22Rv1 (cell line): ENCODE data around the gene CARD11.

Experiments used
- ZFX ChIP-seq: fragments of 450-650 bp; IDR thresholded peaks from 2 replicates; pipeline ENCODE4 v1.6.1; 2017; ENCODE audit warnings: antibody characterized with exemption, borderline replicate concordance
- TF ChIP-seq, protein P1 (sequence below): fragments of 450-650 bp; IDR thresholded peaks from 2 replicates; pipeline ENCODE4 v1.5.1; 2017; ENCODE audit warnings: mild to moderate bottlenecking

DNA sequence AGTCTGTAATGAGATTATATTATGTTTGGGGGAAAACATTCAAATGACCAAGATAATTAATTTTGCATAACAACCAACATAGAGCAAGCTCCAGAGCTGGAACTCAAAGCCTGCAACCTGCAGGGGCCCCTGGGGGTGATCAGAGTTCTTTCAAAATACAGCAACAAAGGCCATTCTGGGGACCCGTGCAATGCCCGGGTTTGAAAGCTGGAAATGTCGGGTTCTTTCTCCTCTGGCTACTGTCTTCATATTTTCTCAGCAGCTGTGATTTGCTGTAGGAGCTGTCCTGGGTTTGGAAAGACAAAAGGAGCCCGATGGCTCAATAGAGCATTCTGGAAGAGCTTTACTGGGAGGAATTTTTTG, 30.8 kb upstream of the CARD11 start:
- TF ChIP-seq, protein P1, sequence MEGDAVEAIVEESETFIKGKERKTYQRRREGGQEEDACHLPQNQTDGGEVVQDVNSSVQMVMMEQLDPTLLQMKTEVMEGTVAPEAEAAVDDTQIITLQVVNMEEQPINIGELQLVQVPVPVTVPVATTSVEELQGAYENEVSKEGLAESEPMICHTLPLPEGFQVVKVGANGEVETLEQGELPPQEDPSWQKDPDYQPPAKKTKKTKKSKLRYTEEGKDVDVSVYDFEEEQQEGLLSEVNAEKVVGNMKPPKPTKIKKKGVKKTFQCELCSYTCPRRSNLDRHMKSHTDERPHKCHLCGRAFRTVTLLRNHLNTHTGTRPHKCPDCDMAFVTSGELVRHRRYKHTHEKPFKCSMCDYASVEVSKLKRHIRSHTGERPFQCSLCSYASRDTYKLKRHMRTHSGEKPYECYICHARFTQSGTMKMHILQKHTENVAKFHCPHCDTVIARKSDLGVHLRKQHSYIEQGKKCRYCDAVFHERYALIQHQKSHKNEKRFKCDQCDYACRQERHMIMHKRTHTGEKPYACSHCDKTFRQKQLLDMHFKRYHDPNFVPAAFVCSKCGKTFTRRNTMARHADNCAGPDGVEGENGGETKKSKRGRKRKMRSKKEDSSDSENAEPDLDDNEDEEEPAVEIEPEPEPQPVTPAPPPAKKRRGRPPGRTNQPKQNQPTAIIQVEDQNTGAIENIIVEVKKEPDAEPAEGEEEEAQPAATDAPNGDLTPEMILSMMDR, result no peak
- TF ChIP-seq ZFX, result no peak
